Esophagus squamous epithelium (tissue), 5 donors: ENCODE results near the gene IKZF1. TPM values are rescaled to one million over a fixed set of nuclear protein-coding genes. Genes with fewer than 3 reads are reported as not detected.

Experiments used
- DNase-seq: peaks from one replicate; lab custom pipeline; 2025; lab: John Stamatoyannopoulos, UW
- H3K27ac ChIP-seq, 4 donors: fragments of 200-600 bp; sonication (generic); one replicate each; pipeline ENCODE4 v1.5.1; 2016 to 2019; ENCODE audit warnings: mild to moderate bottlenecking in 1 of 4
- H3K27me3 ChIP-seq, 4 donors: fragments of 200-600 bp; sonication (generic); 1 replicate in 3 of 4; 2 replicates in 1 of 4; pipeline versions ENCODE4 v1.5.1 to v1.6.0; 2017 to 2021; ENCODE audit warnings: antibody characterized with exemption in 1 of 4
- H3K36me3 ChIP-seq, 3 donors: fragments of 200-600 bp; sonication (generic); one replicate each; pipeline ENCODE4 v1.5.1; 2016 to 2019
- H3K4me1 ChIP-seq, 3 donors: fragments of 200-600 bp; sonication (generic); one replicate each; pipeline ENCODE4 v1.5.1; 2017 to 2019
- H3K4me3 ChIP-seq, 4 donors: fragments of 200-600 bp; sonication (generic); 1 replicate in 3 of 4; 2 replicates in 1 of 4; pipeline ENCODE4 v1.5.1; 2016 to 2019; ENCODE audit warnings: mild to moderate bottlenecking in 2 of 4, moderate library complexity in 1 of 4
- H3K9me3 ChIP-seq, 3 donors: fragments of 200-600 bp; sonication (generic); one replicate each; pipeline ENCODE4 v1.5.1; 2016 to 2019
- CTCF ChIP-seq, 6 experiments: fragments of 450-650 bp in 4 of 6; fragments of 200-600 bp in 2 of 6; sonication (generic) in 2 of 6; IDR thresholded peaks; one replicate each; pipeline ENCODE4 v1.5.1; 2016 to 2019; ENCODE audit warnings: antibody characterized with exemption in 6 of 6, mild to moderate bottlenecking in 4 of 6, moderate library complexity in 4 of 6
- POLR2A ChIP-seq, 4 donors: fragments of 450-650 bp; IDR thresholded peaks; one replicate each; pipeline ENCODE4 v1.6.1; 2017; ENCODE audit warnings: antibody characterized with exemption in 4 of 4, mild to moderate bottlenecking in 4 of 4, moderate library complexity in 3 of 4
- WGBS, 2 donors: methylation state at CpG; one replicate each; pipeline ENCODE4 v1.1.5; 2018; 5-methylcytosine and 5-hydroxymethylcytosine counted together
- intact Hi-C: fragments of 100-400 bp; cut with DNase I; formaldehyde crosslinking; loops from one replicate; pipeline ENCODE4 v1.15.0; 2022
- total RNA-seq, 4 donors: library from RNA; depleted of rRNA; stranded (reverse); fragments of >200 nt; gene quantifications; one replicate each; pipeline ENCODE4 v1.1.0, GENCODE V29; 2016
- donor health status: DM: yes; HTN: yes; CAD: no.

The IKZF1 gene
- total RNA-seq, 4 donors from 2014 or later = 4.9 to 29.6 (median 8.4) TPM

GRCh38 chr7:50358041-50358705 lies 53.7 kb downstream of the IKZF1 start:
- Histone ChIP-seq H3K27me3 (no peaks in the 10 kb centered on the region), H3K4me3 (no peak overlapping the region), H3K9me3 (no peaks in the 10 kb centered on the region), H3K27ac (peak overlapping the region in 1 of 4 donors; percentile 13), H3K4me1 (peaks cover 0 to 12% (median 0%) of the 10 kb centered on the region in 3 donors), H3K36me3 (no peaks in the 10 kb centered on the region)
- 72 to 76% methylated on average over 11 of the region's 13 CpGs for WGBS, 2 donors
- DNase-seq = no peak
- TF ChIP-seq POLR2A (IDR thresholded peaks at IDR 0.05) (no peak), CTCF (IDR thresholded peaks at IDR 0.05) (no peak)
- intact Hi-C loops = no loop called here

- Histone ChIP-seq H3K9me3 (no peaks in the 10 kb centered on the region), H3K4me3 (no peak overlapping the region), H3K27me3 (no peaks in the 10 kb centered on the region), H3K4me1 (peaks cover 0 to 12% (median 0%) of the 10 kb centered on the region in 3 donors), H3K27ac (peak overlapping the region in 1 of 4 donors; percentile 65), H3K36me3 (no peaks in the 10 kb centered on the region)
- DNase-seq = no peak
- WGBS, 2 donors = 64 to 78% methylated on average over 5 of the region's 5 CpGs
- no peak for TF ChIP-seq CTCF (IDR thresholded peaks at IDR 0.05)
- no peak for TF ChIP-seq POLR2A (IDR thresholded peaks at IDR 0.05)
- intact Hi-C loops = no loop called here
These were observed 54.3 kb downstream of the IKZF1 start for GRCh38 chr7:50358779-50359178.

- no peaks in the 10 kb centered on the region for H3K36me3 ChIP-seq
- H3K27me3 ChIP-seq = no peaks in the 10 kb centered on the region
- no peak overlapping the region for H3K4me3 ChIP-seq
- peak overlapping the region in 2 of 4 donors; percentile 65 to 73 for H3K27ac ChIP-seq
- H3K4me1 ChIP-seq = peaks cover 0 to 12% (median 0%) of the 10 kb centered on the region in 3 donors
- 89 to 94% methylated on average over 9 of the region's 9 CpGs for WGBS, 2 donors
- no peak for DNase-seq
- intact Hi-C loops = no loop called here
- no peaks in the 10 kb centered on the region for H3K9me3 ChIP-seq
- no peak for TF ChIP-seq CTCF (IDR thresholded peaks at IDR 0.05)
- no peak for TF ChIP-seq POLR2A (IDR thresholded peaks at IDR 0.05)
These were observed 54.9 kb downstream of the IKZF1 start for GRCh38 chr7:50359258-50359994.

GRCh38 chr7:50359995-50360925 lies 55.7 kb downstream of the IKZF1 start:
- H3K9me3 ChIP-seq = no peaks in the 10 kb centered on the region
- H3K27me3 ChIP-seq = no peaks in the 10 kb centered on the region
- no peak for DNase-seq
- intact Hi-C loops = no loop called here
- H3K27ac ChIP-seq = peak overlapping the region in 3 of 4 donors; percentile 10 to 73 (median 65)
- 60 to 65% methylated on average over 17 to 18 of the region's 20 CpGs for WGBS, 2 donors
- no peaks in the 10 kb centered on the region for H3K36me3 ChIP-seq
- TF ChIP-seq POLR2A (IDR thresholded peaks at IDR 0.05) = peak in 1 of 4 donors; percentile 57
- TF ChIP-seq CTCF (IDR thresholded peaks at IDR 0.05) = no peak
- H3K4me3 ChIP-seq = no peak overlapping the region
- peaks cover 0 to 12% (median 0%) of the 10 kb centered on the region in 3 donors for H3K4me1 ChIP-seq
